HepG2 (cell line): ENCODE measurements around the gene ACTR10. TPM values are rescaled to one million over a fixed set of nuclear protein-coding genes. Genes with fewer than 3 reads are reported as not detected.

Experiments
- ATAC-seq: fragments of 200-7000 bp; cut with Tn5 transposase; 3 replicates; pipeline ENCODE4 v1.9.1; 2020; ENCODE audit warnings: mild to moderate bottlenecking, moderate library complexity
- BruUV-seq: library from RNA; stranded (reverse); fragments of 400-500 nt; replicated peaks from 2 replicates; lab custom pipeline; 2021; lab: Mats Ljungman, UMichigan
- CTCF ChIA-PET: fragments of 300-600 bp; formaldehyde crosslinking; extraction: SDS; loops from one replicate; lab custom pipeline; 2021; ENCODE audit warnings: low total read pairs, inconsistent platforms, low intra/inter-chr PET ratio; lab: Yijun Ruan, JAX
- POLR2A ChIA-PET: fragments of 350-600 bp; sonication (Branson Sonifier 250); formaldehyde crosslinking; loops from one replicate; lab custom pipeline; 2020; ENCODE audit warnings: antibody characterized with exemption, inconsistent platforms; lab: Yijun Ruan, JAX
- DNase-seq: peaks from one replicate; pipeline ENCODE4 v3.0.0-alpha.2; 2015; ENCODE audit warnings: low spot score
- FAIRE-seq: peaks from 3 replicates; lab custom pipeline; 2011; peaks lifted over from hg19 to GRCh38; lab: Jason Lieb, UNC
- H2AFZ ChIP-seq: one replicate; pipeline ENCODE4 v1.6.1; 2011; ENCODE audit warnings: low read length, inconsistent platforms
- H3K27ac ChIP-seq: fragments of 300-600 bp; 3 replicates; pipeline ENCODE4 v1.8.0; 2011; ENCODE audit warnings: mixed run types, mild to moderate bottlenecking, mixed read lengths, low read length, inconsistent platforms; ENCODE audit not compliant: insufficient read depth; ENCODE audit errors: extremely low read length
- H3K27me3 ChIP-seq, 2 experiments: fragments of 200-600 bp in 1 of 2; 2 replicates in 1 of 2; 3 replicates in 1 of 2; pipeline versions ENCODE4 v1.6.0 to v1.8.0; 2011; ENCODE audit warnings: low read length in 2 of 2, mild to moderate bottlenecking in 2 of 2, moderate library complexity in 2 of 2, inconsistent platforms in 1 of 2; ENCODE audit not compliant: insufficient read depth in 2 of 2, control insufficient read depth in 1 of 2
- H3K36me3 ChIP-seq, 2 experiments: fragments of 200-600 bp in 1 of 2; replicated peaks in 1 of 2; 2 replicates in 1 of 2; 3 replicates in 1 of 2; pipeline versions ENCODE4 v1.5.1 to v1.8.0; 2011; ENCODE audit warnings: low read length in 2 of 2, inconsistent platforms in 1 of 2; ENCODE audit not compliant: insufficient read depth in 2 of 2, control insufficient read depth in 1 of 2
- H3K4me1 ChIP-seq: 2 replicates; pipeline ENCODE4 v1.5.1; 2012; ENCODE audit warnings: low read length, inconsistent platforms; ENCODE audit not compliant: insufficient read depth
- H3K4me2 ChIP-seq: 2 replicates; pipeline ENCODE4 v1.6.0; 2011; ENCODE audit warnings: low read depth, low read length, inconsistent platforms
- H3K4me3 ChIP-seq, 3 experiments: fragments of 200-600 bp in 1 of 3; sonication (generic), shearing (Covaris generic) in 1 of 3; replicated peaks in 1 of 3; 2 replicates each; pipeline ENCODE4 v1.5.1; 2011 to 2016; ENCODE audit warnings: low read length in 3 of 3, inconsistent platforms in 2 of 3, low read depth in 2 of 3, mild to moderate bottlenecking in 2 of 3, control low read depth in 1 of 3, mixed read lengths in 1 of 3; ENCODE audit not compliant: insufficient read depth in 1 of 3
- H3K79me2 ChIP-seq: one replicate; pipeline ENCODE4 v1.6.1; 2011; ENCODE audit warnings: low read length, inconsistent platforms; ENCODE audit not compliant: insufficient read depth
- H3K9ac ChIP-seq: 2 replicates; pipeline ENCODE4 v1.6.0; 2011; ENCODE audit warnings: mild to moderate bottlenecking, low read depth, low read length, inconsistent platforms; ENCODE audit not compliant: insufficient read depth
- H3K9me3 ChIP-seq: 2 replicates; pipeline ENCODE4 v1.5.1; 2012; ENCODE audit warnings: mild to moderate bottlenecking, low read length
- H4K20me1 ChIP-seq: 2 replicates; pipeline ENCODE4 v1.6.0; 2011; ENCODE audit warnings: inconsistent platforms, mild to moderate bottlenecking, low read length, moderate library complexity; ENCODE audit not compliant: insufficient read depth
- DPF2 ChIP-seq: sonication (generic); formaldehyde crosslinking; IDR thresholded peaks from 2 replicates; pipeline ENCODE4 v1.4.0; 2020; ENCODE audit warnings: mild to moderate bottlenecking, low read depth, missing genetic modification reagents, borderline replicate concordance
- ETV5 ChIP-seq: IDR thresholded peaks from 2 replicates; pipeline ENCODE4 v1.6.1; 2018; ENCODE audit warnings: missing biosample characterization, missing genetic modification reagents, inconsistent platforms, borderline replicate concordance
- ONECUT2 ChIP-seq: sonication (generic); formaldehyde crosslinking; IDR thresholded peaks from 2 replicates; pipeline ENCODE4 v1.4.0; 2020; ENCODE audit warnings: missing genetic modification reagents
- PHF5A ChIP-seq: IDR thresholded peaks from one replicate; pipeline ENCODE4 v1.6.1; 2018; ENCODE audit warnings: low read depth, missing genetic modification reagents; ENCODE audit not compliant: unreplicated experiment
- SRF ChIP-seq: IDR thresholded peaks from 2 replicates; pipeline ENCODE4 v1.6.1; 2011; ENCODE audit warnings: mild to moderate bottlenecking, low read depth, low read length, moderate library complexity
- TAF1 ChIP-seq: sonication (generic); formaldehyde crosslinking; IDR thresholded peaks from 2 replicates; pipeline ENCODE4 v1.4.0; 2020; ENCODE audit warnings: missing genetic modification reagents
- THYN1 ChIP-seq: sonication (generic); formaldehyde crosslinking; IDR thresholded peaks from 2 replicates; pipeline ENCODE4 v1.8.1; 2023; ENCODE audit warnings: low read depth, mild to moderate bottlenecking, moderate library complexity, missing genetic modification reagents, borderline replicate concordance
- ZBTB42 ChIP-seq: sonication (generic); formaldehyde crosslinking; IDR thresholded peaks from 2 replicates; pipeline ENCODE4 v1.5.0; 2020; ENCODE audit warnings: mild to moderate bottlenecking, missing genetic modification reagents
- ZNF33B ChIP-seq: sonication (generic); formaldehyde crosslinking; IDR thresholded peaks from 2 replicates; pipeline ENCODE4 v1.5.1; 2020; ENCODE audit warnings: mild to moderate bottlenecking, missing genetic modification reagents
- ZNF44 ChIP-seq: sonication (generic); formaldehyde crosslinking; IDR thresholded peaks from 2 replicates; pipeline ENCODE4 v1.5.1; 2020; ENCODE audit warnings: mild to moderate bottlenecking, missing genetic modification reagents
- ZNF577 ChIP-seq: sonication (generic); formaldehyde crosslinking; IDR thresholded peaks from 2 replicates; pipeline ENCODE4 v1.4.0; 2020; ENCODE audit warnings: mild to moderate bottlenecking, low read depth, missing genetic modification reagents, borderline replicate concordance
- WGBS: methylation state at CpG from one replicate; pipeline ENCODE4 v1.1.6; 2017; ENCODE audit warnings: low lambda C conversion rate; 5-methylcytosine and 5-hydroxymethylcytosine counted together
- in situ Hi-C: cut with HindIII; loops from 2 replicates; pipeline ENCODE4 v1.10.0; 2017; ENCODE audit warnings: low pct_unique_long_range_greater_than_20kb; ENCODE audit not compliant: extremely low pct_ligation_motif_present
- intact Hi-C: fragments of 100-400 bp; cut with micrococcal nuclease; formaldehyde crosslinking; loops from one replicate; pipeline ENCODE4 v1.10.0; 2022; ENCODE audit not compliant: unreplicated experiment
- polyA plus RNA-seq, 8 experiments: library from polyadenylated mRNA; depleted of rRNA in 3 of 8; stranded (reverse) in 7 of 8; unstranded in 1 of 8; fragments of >200 nt; fragmentation: Illumina TruSeq in 4 of 8; extraction: Trizol in 4 of 8; gene quantifications; 2 replicates each; pipeline versions ENCODE4 v1.2.1 to v1.2.3, GENCODE V29; 2011 to 2016; ENCODE audit warnings: low read depth in 4 of 8, missing spikeins in 1 of 8, mixed read lengths in 1 of 8; ENCODE audit not compliant: insufficient read depth in 1 of 8
- total RNA-seq, 5 experiments: library from RNA; depleted of rRNA; stranded (reverse); fragments of >200 nt; fragmentation: Illumina TruSeq; extraction: Trizol; gene quantifications; 2 replicates each; pipeline ENCODE4 v1.2.3, GENCODE V29; 2016; ENCODE audit warnings: low read depth in 1 of 5
- TF ChIP-seq, protein P1 (sequence below): sonication (generic); formaldehyde crosslinking; IDR thresholded peaks from 2 replicates; pipeline ENCODE4 v1.5.0; 2020; ENCODE audit warnings: mild to moderate bottlenecking, missing genetic modification reagents
- TF ChIP-seq, protein P2 (sequence below): IDR thresholded peaks from 2 replicates; pipeline ENCODE4 v1.6.1; 2016; ENCODE audit warnings: mild to moderate bottlenecking, missing biosample characterization, missing genetic modification reagents
- TF ChIP-seq, protein P3 (sequence below): sonication (generic); formaldehyde crosslinking; IDR thresholded peaks from 2 replicates; pipeline ENCODE4 v1.4.0; 2020; ENCODE audit warnings: low read depth, mild to moderate bottlenecking, missing genetic modification reagents
- TF ChIP-seq, protein P4 (sequence below): IDR thresholded peaks from 2 replicates; pipeline ENCODE4 v1.6.1; 2016; ENCODE audit warnings: low read depth, borderline replicate concordance

Gene ACTR10
- total and polyA plus RNA-seq, 2 of the 13 experiments (the other 11 are each of a cell fraction or from before 2014, with no cell fraction given), result 30.0 to 41.3 TPM

DNA sequence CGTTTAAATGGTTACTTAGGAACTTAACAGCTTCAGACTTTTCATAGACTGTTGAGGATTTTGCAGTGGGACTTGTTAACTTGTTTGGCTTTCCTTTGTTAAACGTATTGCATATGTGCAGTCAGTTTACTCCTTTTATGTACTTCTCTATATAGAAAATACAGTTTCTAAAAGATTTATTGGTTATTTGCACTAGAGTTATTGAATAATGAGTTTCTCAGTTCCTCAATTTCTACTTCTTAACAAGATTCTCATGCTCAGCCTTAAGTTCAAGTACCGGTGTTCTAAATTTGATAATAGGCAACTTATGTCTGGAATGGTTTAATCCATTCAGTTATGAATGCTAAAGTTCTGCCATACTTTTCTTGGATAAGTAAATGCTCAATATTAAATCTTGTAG, 45.6 kb downstream of the ACTR10 start:
- WGBS, result 0% methylated on average over 3 of the region's 3 CpGs
- ChIA-PET POLR2A (interaction anchor here (0.6 to 1.8 kb wide), 10 partner anchors 9 to 150 kb away, joined by 3 to 56 read pairs (median 7); partner anchors contain the start of genes ACTR10, ARID4A and TOMM20L), CTCF (no interaction called here)
- TF ChIP-seq SRF, result no peak
- TF ChIP-seq DPF2 (CRISPR knock-in tag), result no peak
- no peak for TF ChIP-seq TAF1
- TF ChIP-seq PHF5A (CRISPR knock-in tag), result no peak
- TF ChIP-seq THYN1, result no peak
- TF ChIP-seq, protein P1, sequence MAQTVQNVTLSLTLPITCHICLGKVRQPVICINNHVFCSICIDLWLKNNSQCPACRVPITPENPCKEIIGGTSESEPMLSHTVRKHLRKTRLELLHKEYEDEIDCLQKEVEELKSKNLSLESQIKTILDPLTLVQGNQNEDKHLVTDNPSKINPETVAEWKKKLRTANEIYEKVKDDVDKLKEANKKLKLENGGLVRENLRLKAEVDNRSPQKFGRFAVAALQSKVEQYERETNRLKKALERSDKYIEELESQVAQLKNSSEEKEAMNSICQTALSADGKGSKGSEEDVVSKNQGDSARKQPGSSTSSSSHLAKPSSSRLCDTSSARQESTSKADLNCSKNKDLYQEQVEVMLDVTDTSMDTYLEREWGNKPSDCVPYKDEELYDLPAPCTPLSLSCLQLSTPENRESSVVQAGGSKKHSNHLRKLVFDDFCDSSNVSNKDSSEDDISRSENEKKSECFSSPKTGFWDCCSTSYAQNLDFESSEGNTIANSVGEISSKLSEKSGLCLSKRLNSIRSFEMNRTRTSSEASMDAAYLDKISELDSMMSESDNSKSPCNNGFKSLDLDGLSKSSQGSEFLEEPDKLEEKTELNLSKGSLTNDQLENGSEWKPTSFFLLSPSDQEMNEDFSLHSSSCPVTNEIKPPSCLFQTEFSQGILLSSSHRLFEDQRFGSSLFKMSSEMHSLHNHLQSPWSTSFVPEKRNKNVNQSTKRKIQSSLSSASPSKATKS (CRISPR knock-in tag), result no peak
- TF ChIP-seq, protein P2, sequence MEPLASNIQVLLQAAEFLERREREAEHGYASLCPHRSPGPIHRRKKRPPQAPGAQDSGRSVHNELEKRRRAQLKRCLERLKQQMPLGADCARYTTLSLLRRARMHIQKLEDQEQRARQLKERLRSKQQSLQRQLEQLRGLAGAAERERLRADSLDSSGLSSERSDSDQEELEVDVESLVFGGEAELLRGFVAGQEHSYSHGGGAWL (CRISPR knock-in tag), result no peak
- TF ChIP-seq ZNF44 (CRISPR knock-in tag), result no peak
- no peak for TF ChIP-seq ETV5
- no peak for TF ChIP-seq ZNF33B
- no peak for TF ChIP-seq ZBTB42 (CRISPR knock-in tag)
- TF ChIP-seq, protein P3, sequence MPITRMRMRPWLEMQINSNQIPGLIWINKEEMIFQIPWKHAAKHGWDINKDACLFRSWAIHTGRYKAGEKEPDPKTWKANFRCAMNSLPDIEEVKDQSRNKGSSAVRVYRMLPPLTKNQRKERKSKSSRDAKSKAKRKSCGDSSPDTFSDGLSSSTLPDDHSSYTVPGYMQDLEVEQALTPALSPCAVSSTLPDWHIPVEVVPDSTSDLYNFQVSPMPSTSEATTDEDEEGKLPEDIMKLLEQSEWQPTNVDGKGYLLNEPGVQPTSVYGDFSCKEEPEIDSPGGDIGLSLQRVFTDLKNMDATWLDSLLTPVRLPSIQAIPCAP (CRISPR knock-in tag), result no peak
- TF ChIP-seq, protein P4, sequence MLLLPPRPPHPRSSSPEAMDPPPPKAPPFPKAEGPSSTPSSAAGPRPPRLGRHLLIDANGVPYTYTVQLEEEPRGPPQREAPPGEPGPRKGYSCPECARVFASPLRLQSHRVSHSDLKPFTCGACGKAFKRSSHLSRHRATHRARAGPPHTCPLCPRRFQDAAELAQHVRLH (CRISPR knock-in tag), result no peak
- no peak for TF ChIP-seq ZNF577
- no peak for TF ChIP-seq ONECUT2 (CRISPR knock-in tag)
- no TSS peak for BruUV-seq
- FAIRE-seq (no peak), ATAC-seq (no peak), DNase-seq (no peak)
- in situ Hi-C loops, result no loop called here
- intact Hi-C loops, result loop anchor here (1.0 kb wide), 1 partner anchor 45 kb away; the partner anchor contains the start of gene ACTR10
- Histone ChIP-seq H2AFZ (no peak overlapping the region), H3K36me3 (peaks cover 6 to 23% of the 10 kb centered on the region in 2 experiments), H3K79me2 (peaks cover 54% of the 10 kb centered on the region), H3K27me3 (no peaks in the 10 kb centered on the region; a peak in 1 of 5 replicates), H3K4me1 (peaks cover 39% of the 10 kb centered on the region), H3K4me2 (peak overlapping the region; percentile 93), H3K9me3 (no peaks in the 10 kb centered on the region), H4K20me1 (peaks cover 17% of the 10 kb centered on the region), H3K9ac (peak overlapping the region; percentile 97), H3K27ac (peak overlapping the region; percentile 99), H3K4me3 (peak overlapping the region; percentile 62 to 100 (median 93))
